GM23338 (cell line): ENCODE results near the gene CPNE5.

Experiments
- CREB1 ChIP-seq: fragments of 250-450 bp; sonication (Bioruptor Pico); IDR thresholded peaks from 2 replicates; pipeline ENCODE4 v1.5.0; 2020; ENCODE audit warnings: low read depth, mild to moderate bottlenecking, moderate library complexity
- EZH2 ChIP-seq: fragments of 200-600 bp; sonication (generic); IDR thresholded peaks from one replicate; pipeline ENCODE4 v1.8.0; 2017; ENCODE audit warnings: antibody characterized with exemption, mild to moderate bottlenecking, low read depth; ENCODE audit not compliant: unreplicated experiment
- EZH2phosphoT487 ChIP-seq: fragments of 200-600 bp; sonication (generic); IDR thresholded peaks from one replicate; pipeline ENCODE4 v1.8.1; 2018; ENCODE audit warnings: antibody characterized with exemption; ENCODE audit not compliant: unreplicated experiment
- JUNB ChIP-seq: IDR thresholded peaks from one replicate; pipeline ENCODE4 v1.6.1; 2016; ENCODE audit warnings: antibody characterized with exemption; ENCODE audit not compliant: unreplicated experiment
- POLR2AphosphoS5 ChIP-seq: IDR thresholded peaks from 2 replicates; pipeline ENCODE4 v1.6.1; 2016; ENCODE audit warnings: antibody characterized with exemption, low read depth
- REST ChIP-seq: IDR thresholded peaks from one replicate; pipeline ENCODE4 v1.6.1; 2018; ENCODE audit warnings: antibody characterized with exemption; ENCODE audit not compliant: unreplicated experiment
- STAT1 ChIP-seq: IDR thresholded peaks from one replicate; pipeline ENCODE4 v1.6.1; 2016; ENCODE audit warnings: antibody characterized with exemption; ENCODE audit not compliant: unreplicated experiment
- TF ChIP-seq, protein P1 (sequence below), 2 experiments: fragments of 200-600 bp in 1 of 2; sonication (generic) in 1 of 2; conservative IDR thresholded peaks; 2 replicates each; pipeline versions ENCODE4 v1.5.1 to v1.6.1; 2016 to 2017; ENCODE audit warnings: antibody characterized with exemption in 2 of 2, low read depth in 2 of 2, mild to moderate bottlenecking in 2 of 2, moderate library complexity in 1 of 2

GRCh38 chr6:36691612-36692011 lies 147.6 kb downstream of the CPNE5 start:
- no peak for TF ChIP-seq EZH2
- TF ChIP-seq, protein P1, sequence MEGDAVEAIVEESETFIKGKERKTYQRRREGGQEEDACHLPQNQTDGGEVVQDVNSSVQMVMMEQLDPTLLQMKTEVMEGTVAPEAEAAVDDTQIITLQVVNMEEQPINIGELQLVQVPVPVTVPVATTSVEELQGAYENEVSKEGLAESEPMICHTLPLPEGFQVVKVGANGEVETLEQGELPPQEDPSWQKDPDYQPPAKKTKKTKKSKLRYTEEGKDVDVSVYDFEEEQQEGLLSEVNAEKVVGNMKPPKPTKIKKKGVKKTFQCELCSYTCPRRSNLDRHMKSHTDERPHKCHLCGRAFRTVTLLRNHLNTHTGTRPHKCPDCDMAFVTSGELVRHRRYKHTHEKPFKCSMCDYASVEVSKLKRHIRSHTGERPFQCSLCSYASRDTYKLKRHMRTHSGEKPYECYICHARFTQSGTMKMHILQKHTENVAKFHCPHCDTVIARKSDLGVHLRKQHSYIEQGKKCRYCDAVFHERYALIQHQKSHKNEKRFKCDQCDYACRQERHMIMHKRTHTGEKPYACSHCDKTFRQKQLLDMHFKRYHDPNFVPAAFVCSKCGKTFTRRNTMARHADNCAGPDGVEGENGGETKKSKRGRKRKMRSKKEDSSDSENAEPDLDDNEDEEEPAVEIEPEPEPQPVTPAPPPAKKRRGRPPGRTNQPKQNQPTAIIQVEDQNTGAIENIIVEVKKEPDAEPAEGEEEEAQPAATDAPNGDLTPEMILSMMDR (conservative IDR thresholded peaks at IDR 0.05; ENCODE audit: low read depth in 2 of 2), result no peak
- TF ChIP-seq REST, result no peak
- TF ChIP-seq CREB1 (CRISPR knock-in tag), result no peak
- no peak for TF ChIP-seq POLR2AphosphoS5
- TF ChIP-seq JUNB, result no peak
- no peak for TF ChIP-seq EZH2phosphoT487
- no peak for TF ChIP-seq STAT1
